Measurements from ENCODE around the gene ASCL5.

Gene ASCL5

GRCh38 chr1:201131398-201131797 lies 4.4 kb upstream of the ASCL5 start:
- no peak for DNase-seq (ENCODE audit: low read depth, low spot score)
- CTCF ChIA-PET: no interaction called here
- no peak for TF ChIP-seq CTCF (IDR thresholded peaks at IDR 0.05; ENCODE audit: insufficient read depth, low read length, missing control alignments)
- H3K4me3 ChIP-seq (ENCODE audit: low read depth, low read length): no peak overlapping the region
- POLR2A ChIA-PET: no interaction called here

- DNase-seq (ENCODE audit: low read depth, low spot score): no peak
- CTCF ChIA-PET: interaction anchor here (1.9 to 2.7 kb wide), 2 partner anchors 10 to 15 kb away, joined by 6 to 14 read pairs; no protein-coding TSS in a partner anchor
- H3K4me3 ChIP-seq (ENCODE audit: low read depth, low read length): no peak overlapping the region
- TF ChIP-seq CTCF (IDR thresholded peaks at IDR 0.05; ENCODE audit: insufficient read depth, low read length, missing control alignments): no peak
- POLR2A ChIA-PET: no interaction called here
These were observed 2.0 kb upstream of the ASCL5 start for GRCh38 chr1:201128962-201129361.

GRCh38 chr1:201128476-201128875 lies 1.5 kb upstream of the ASCL5 start:
- H3K4me3 ChIP-seq (ENCODE audit: low read depth, low read length): no peak overlapping the region
- ChIA-PET POLR2A (no interaction called here), CTCF (interaction anchor here (1.9 to 2.7 kb wide), 2 partner anchors 9 to 14 kb away, joined by 6 to 14 read pairs; no protein-coding TSS in a partner anchor)
- no peak for TF ChIP-seq CTCF (IDR thresholded peaks at IDR 0.05; ENCODE audit: insufficient read depth, low read length, missing control alignments)
- DNase-seq (ENCODE audit: low read depth, low spot score): no peak

- CTCF ChIA-PET: interaction anchor here (1.9 to 2.7 kb wide), 2 partner anchors 9 to 14 kb away, joined by 6 to 14 read pairs; no protein-coding TSS in a partner anchor
- POLR2A ChIA-PET: no interaction called here
- no peak overlapping the region for H3K4me3 ChIP-seq (ENCODE audit: low read depth, low read length)
- no peak for TF ChIP-seq CTCF (IDR thresholded peaks at IDR 0.05; ENCODE audit: insufficient read depth, low read length, missing control alignments)
- DNase-seq (ENCODE audit: low read depth, low spot score): no peak
These were observed 921 bp upstream of the ASCL5 start for GRCh38 chr1:201127755-201128455.

GRCh38 chr1:201126463-201126831 lies 537 bp downstream of the ASCL5 start:
- no peak for TF ChIP-seq CTCF (IDR thresholded peaks at IDR 0.05; ENCODE audit: insufficient read depth, low read length, missing control alignments)
- CTCF ChIA-PET: interaction anchor here (1.5 to 6.0 kb wide), 4 partner anchors 12 to 96 kb away, joined by 3 to 50 read pairs (median 4); partner anchors contain the start of gene CACNA1S
- H3K4me3 ChIP-seq (ENCODE audit: low read depth, low read length): no peak overlapping the region
- POLR2A ChIA-PET: interaction anchor here (0.6 kb wide), 1 partner anchor 28 kb away, joined by 5 read pairs; the partner anchor contains the start of gene TMEM9
- no peak for DNase-seq (ENCODE audit: low read depth, low spot score)

GRCh38 chr1:201125800-201126199 lies 1.2 kb downstream of the ASCL5 start:
- CTCF ChIA-PET: interaction anchor here (1.5 to 6.0 kb wide), 4 partner anchors 11 to 96 kb away, joined by 3 to 50 read pairs (median 4); partner anchors contain the start of gene CACNA1S
- no peak for TF ChIP-seq CTCF (IDR thresholded peaks at IDR 0.05; ENCODE audit: insufficient read depth, low read length, missing control alignments)
- POLR2A ChIA-PET: no interaction called here
- H3K4me3 ChIP-seq (ENCODE audit: low read depth, low read length): no peak overlapping the region
- DNase-seq (ENCODE audit: low read depth, low spot score): no peak

Measured in AG04449 (cell line).